ENCODE data around the gene HACD2. TPM values are rescaled to one million over a fixed set of nuclear protein-coding genes. Genes with fewer than 3 reads are reported as not detected.

Gene HACD2
- total RNA-seq: 12.1 TPM
- long read RNA-seq, partial matches to known transcripts: 1 of 3 reads
- long read RNA-seq, other reads (novel, unspliced or antisense): 2 of 3 reads

- ATAC-seq (peak; percentile 99), DNase-seq (ENCODE audit: missing footprints) (peak; percentile 98)
- intact Hi-C loops (cut with DNase I): no loop called here
Observed at GRCh38 chr3:123584988-123585937, at the start of gene HACD2. TSS of gene HACD2 (minus strand) at chr3:123585053. CDS start at chr3:123585027, 26 bp downstream.

GRCh38 chr3:123634149-123635051, 49.5 kb upstream of the HACD2 start:
- intact Hi-C loops (cut with DNase I): no loop called here
- no peak for DNase-seq (ENCODE audit: missing footprints)
- ATAC-seq: no peak

GRCh38 chr3:123633530-123633929, 48.7 kb upstream of the HACD2 start:
- no peak for ATAC-seq

GRCh38 chr3:123632161-123632655, 47.4 kb upstream of the HACD2 start:
- peak; percentile 48 for ATAC-seq
- no peak for DNase-seq (ENCODE audit: missing footprints)
- intact Hi-C loops (cut with DNase I): no loop called here

More at GRCh38 chr3:123633530-123633929, 48.7 kb upstream of the HACD2 start:
- intact Hi-C loops (cut with DNase I): no loop called here
- DNase-seq (ENCODE audit: missing footprints): no peak

- ATAC-seq (no peak), DNase-seq (ENCODE audit: missing footprints) (no peak)
- intact Hi-C loops (cut with DNase I): no loop called here
Observed at GRCh38 chr3:123629747-123630047, 44.8 kb upstream of the HACD2 start.

GRCh38 chr3:123628996-123629746, 44.3 kb upstream of the HACD2 start:
- ATAC-seq (no peak), DNase-seq (ENCODE audit: missing footprints) (no peak)
- intact Hi-C loops (cut with DNase I): no loop called here

GRCh38 chr3:123627673-123628670, 43.1 kb upstream of the HACD2 start:
- DNase-seq (ENCODE audit: missing footprints) (no peak), ATAC-seq (peak; percentile 63)
- intact Hi-C loops (cut with DNase I): no loop called here

- ATAC-seq (no peak), DNase-seq (ENCODE audit: missing footprints) (no peak)
- intact Hi-C loops (cut with DNase I): no loop called here
Observed at GRCh38 chr3:123626881-123627280, 42.0 kb upstream of the HACD2 start.

GRCh38 chr3:123624302-123624701, 39.4 kb upstream of the HACD2 start:
- DNase-seq (ENCODE audit: missing footprints) (no peak), ATAC-seq (no peak)
- intact Hi-C loops (cut with DNase I): no loop called here

- intact Hi-C loops (cut with DNase I): no loop called here
- no peak for ATAC-seq
- DNase-seq (ENCODE audit: missing footprints): no peak
Observed at GRCh38 chr3:123623346-123623880, 38.6 kb upstream of the HACD2 start.

GRCh38 chr3:123622766-123623165, 37.9 kb upstream of the HACD2 start:
- DNase-seq (ENCODE audit: missing footprints) (no peak), ATAC-seq (no peak)
- intact Hi-C loops (cut with DNase I): no loop called here

GRCh38 chr3:123621850-123622189, 37.0 kb upstream of the HACD2 start:
- intact Hi-C loops (cut with DNase I): no loop called here
- ATAC-seq (no peak), DNase-seq (ENCODE audit: missing footprints) (no peak)

- intact Hi-C loops (cut with DNase I): no loop called here
- ATAC-seq (no peak), DNase-seq (ENCODE audit: missing footprints) (no peak)
Observed at GRCh38 chr3:123621186-123621849, 36.5 kb upstream of the HACD2 start.

- ATAC-seq (peak; percentile 9), DNase-seq (ENCODE audit: missing footprints) (no peak)
- intact Hi-C loops (cut with DNase I): no loop called here
Observed at GRCh38 chr3:123620343-123620742, 35.5 kb upstream of the HACD2 start.

GRCh38 chr3:123618768-123619484, 34.1 kb upstream of the HACD2 start:
- peak; percentile 70 for ATAC-seq
- DNase-seq (ENCODE audit: missing footprints): peak; percentile 84
- intact Hi-C loops (cut with DNase I): no loop called here

GRCh38 chr3:123618076-123618708, 33.3 kb upstream of the HACD2 start:
- DNase-seq (ENCODE audit: missing footprints): no peak
- ATAC-seq: no peak
- intact Hi-C loops (cut with DNase I): no loop called here

Measured in Right ventricle myocardium inferior (tissue), 1 donor.